Measurements from ENCODE around the gene HACE1. TPM values are rescaled to one million over a fixed set of nuclear protein-coding genes. Genes with fewer than 3 reads are reported as not detected.
"Not testable (repeated sequence)": the region's sequence is repeated elsewhere in the genome, so short reads cannot be mapped to it uniquely, and the experiment has no call there.

HACE1 gene
- total and polyA plus RNA-seq, 3 donors from 2014 or later, result 33.2 to 44.8 (median 37.4) TPM

GRCh38 chr6:104768906-104769305, 90.8 kb downstream of the HACE1 start:
- Histone ChIP-seq H3K36me3 (ENCODE audit: low read depth, missing control alignments) (no peaks in the 10 kb centered on the region), H3K27me3 (no peaks in the 10 kb centered on the region), H3K4me3 (no peak overlapping the region), H3K4me1 (no peaks in the 10 kb centered on the region), H3K9me3 (no peaks in the 10 kb centered on the region), H3K27ac (no peak overlapping the region)
- WGBS, 2 donors, result 84 to 89% methylated on average over 1 of the region's 1 CpG
- TF ChIP-seq CTCF (IDR thresholded peaks at IDR 0.05) (no peak), POLR2A (IDR thresholded peaks at IDR 0.05) (no peak)
- intact Hi-C loops (cut with DNase I; ENCODE audit: low total_unique reads), result no loop called here
- no peak for DNase-seq

DNA sequence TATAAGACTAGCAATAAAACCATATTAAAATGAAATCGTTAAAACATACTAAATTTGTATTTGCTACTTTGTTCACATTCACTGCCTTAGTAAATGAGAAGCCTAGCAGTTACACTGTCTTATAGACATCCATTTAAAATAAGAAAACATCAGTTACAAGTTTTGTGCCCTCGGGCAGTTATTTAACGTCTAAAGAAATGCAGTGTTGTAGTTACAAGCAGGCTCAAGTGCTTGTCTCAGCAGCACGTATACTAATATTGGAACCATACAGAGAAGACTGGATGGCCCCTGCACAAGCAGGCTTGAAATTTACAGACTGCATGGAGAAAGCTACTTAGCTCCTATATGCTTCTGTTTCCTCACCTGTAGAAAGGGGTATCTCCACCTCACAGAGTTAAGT, 93.1 kb downstream of the HACE1 start:
- WGBS, 2 donors, result 95 to 97% methylated on average over 4 of the region's 4 CpGs
- intact Hi-C loops (cut with DNase I; ENCODE audit: low total_unique reads), result no loop called here
- no peaks in the 10 kb centered on the region for H3K36me3 ChIP-seq (ENCODE audit: low read depth, missing control alignments)

DNA sequence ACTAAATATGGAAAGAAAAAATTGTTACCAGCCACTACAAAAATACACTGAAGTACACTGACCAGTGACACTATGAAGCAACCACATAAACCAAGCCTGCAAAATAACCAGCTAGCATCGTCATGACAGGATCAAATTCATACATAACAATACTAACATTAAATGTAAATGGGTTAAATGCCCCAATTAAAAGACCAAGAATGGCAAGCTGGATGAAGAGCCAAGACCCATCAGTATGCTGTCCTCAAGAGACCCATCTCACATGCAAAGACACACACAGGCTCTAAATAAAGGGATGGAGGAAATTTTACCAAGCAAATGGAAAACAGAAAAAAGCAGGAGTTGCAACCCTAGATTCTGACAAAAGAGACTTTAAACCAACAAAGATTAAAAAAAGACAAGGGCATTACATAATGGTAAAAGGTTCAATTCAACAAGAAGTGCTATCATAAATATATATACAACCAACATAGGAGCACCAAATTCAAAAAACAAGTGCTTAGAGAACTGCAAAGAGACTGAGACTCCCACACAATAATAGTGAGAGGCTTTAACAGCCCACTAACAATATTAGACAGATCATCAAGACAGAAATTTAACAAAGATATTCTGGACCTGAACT, 104.8 kb downstream of the HACE1 start:
- intact Hi-C loops (cut with DNase I; ENCODE audit: low total_unique reads), result no loop called here
- WGBS, 2 donors, result 96 to 97% methylated on average over 1 of the region's 1 CpG

More for the DNA sequence above, 93.1 kb downstream of the HACE1 start:
- Histone ChIP-seq H3K9me3 (no peaks in the 10 kb centered on the region), H3K4me1 (no peaks in the 10 kb centered on the region), H3K27me3 (no peaks in the 10 kb centered on the region), H3K27ac (no peak overlapping the region), H3K4me3 (no peak overlapping the region)
- no peak for DNase-seq
- TF ChIP-seq CTCF (IDR thresholded peaks at IDR 0.05) (no peak), POLR2A (IDR thresholded peaks at IDR 0.05) (no peak)

DNA sequence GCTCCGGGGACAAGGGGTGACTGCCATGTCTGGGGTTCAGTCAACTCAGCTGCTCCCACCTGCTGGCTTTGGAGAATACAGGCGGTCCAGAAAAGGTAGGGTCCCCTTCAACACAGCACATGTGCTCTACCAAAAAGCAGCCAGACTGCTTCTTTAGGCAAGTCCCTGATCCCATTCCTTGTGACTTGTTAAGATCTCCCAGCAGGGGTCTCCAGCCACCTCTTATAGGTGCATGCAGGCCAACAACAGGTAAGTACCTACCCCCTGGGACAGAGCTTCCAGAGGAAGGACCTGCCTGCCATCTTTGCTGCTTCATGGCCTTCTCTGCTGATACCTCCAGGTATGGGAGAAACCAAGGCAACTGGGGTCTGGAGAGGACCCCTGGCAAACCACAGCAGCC, 106.5 kb downstream of the HACE1 start:
- WGBS, 2 donors, result 93 to 100% methylated on average over 2 of the region's 2 CpGs
- Histone ChIP-seq H3K27ac (no peak overlapping the region), H3K27me3 (no peaks in the 10 kb centered on the region), H3K4me1 (no peaks in the 10 kb centered on the region), H3K4me3 (no peak overlapping the region), H3K9me3 (no peaks in the 10 kb centered on the region), H3K36me3 (ENCODE audit: low read depth, missing control alignments) (no peaks in the 10 kb centered on the region)
- DNase-seq, result no peak
- TF ChIP-seq POLR2A (IDR thresholded peaks at IDR 0.05) (no peak), CTCF (IDR thresholded peaks at IDR 0.05) (no peak)
- intact Hi-C loops (cut with DNase I; ENCODE audit: low total_unique reads), result no loop called here

More for the DNA sequence above, 104.8 kb downstream of the HACE1 start:
- H3K9me3 ChIP-seq, result no peaks in the 10 kb centered on the region
- H3K36me3 ChIP-seq (ENCODE audit: low read depth, missing control alignments), result no peaks in the 10 kb centered on the region
- DNase-seq, result no peak
- no peak overlapping the region for H3K4me3 ChIP-seq
- no peaks in the 10 kb centered on the region for H3K27me3 ChIP-seq
- no peak overlapping the region for H3K27ac ChIP-seq
- no peaks in the 10 kb centered on the region for H3K4me1 ChIP-seq
- TF ChIP-seq POLR2A (IDR thresholded peaks at IDR 0.05) (no peak), CTCF (IDR thresholded peaks at IDR 0.05) (no peak)

DNA sequence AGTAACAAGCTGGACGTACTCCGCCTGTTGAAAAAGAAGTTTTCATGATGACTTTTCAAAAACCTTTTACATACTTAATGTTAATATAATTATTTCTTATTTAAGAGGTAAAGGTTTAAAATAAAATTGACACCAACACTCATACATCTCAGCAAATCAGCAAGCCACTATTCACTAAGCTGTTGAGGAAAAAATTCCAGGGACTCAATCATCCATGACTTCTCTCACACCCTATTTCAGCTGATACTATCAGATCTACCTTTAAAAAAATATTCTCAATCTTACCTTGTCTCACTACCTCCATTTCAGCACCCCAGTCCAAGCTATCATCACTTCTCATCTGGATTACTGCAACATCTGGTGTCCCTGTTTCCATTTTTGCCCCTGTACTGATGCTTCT, 109.3 kb downstream of the HACE1 start:
- H3K27me3 ChIP-seq, result no peaks in the 10 kb centered on the region
- no peaks in the 10 kb centered on the region for H3K4me1 ChIP-seq
- H3K27ac ChIP-seq, result no peak overlapping the region
- no peak for TF ChIP-seq CTCF (IDR thresholded peaks at IDR 0.05)
- TF ChIP-seq POLR2A (IDR thresholded peaks at IDR 0.05), result no peak
- no peaks in the 10 kb centered on the region for H3K36me3 ChIP-seq (ENCODE audit: low read depth, missing control alignments)
- intact Hi-C loops (cut with DNase I; ENCODE audit: low total_unique reads), result no loop called here
- WGBS, 2 donors, result 88 to 94% methylated on average over 2 of the region's 2 CpGs
- no peak for DNase-seq
- H3K4me3 ChIP-seq, result no peak overlapping the region
- H3K9me3 ChIP-seq, result no peaks in the 10 kb centered on the region

- H3K4me3 ChIP-seq; H3K27ac ChIP-seq; intact Hi-C loops (cut with DNase I; ENCODE audit: low total_unique reads); H3K9me3 ChIP-seq; H3K27me3 ChIP-seq; H3K36me3 ChIP-seq (ENCODE audit: low read depth, missing control alignments); H3K4me1 ChIP-seq; DNase-seq: not testable (repeated sequence)
- WGBS, 2 donors, result 97 to 100% methylated on average over 3 of the region's 3 CpGs
Observed at GRCh38 chr6:104739124-104739523, 120.6 kb downstream of the HACE1 start.

DNA sequence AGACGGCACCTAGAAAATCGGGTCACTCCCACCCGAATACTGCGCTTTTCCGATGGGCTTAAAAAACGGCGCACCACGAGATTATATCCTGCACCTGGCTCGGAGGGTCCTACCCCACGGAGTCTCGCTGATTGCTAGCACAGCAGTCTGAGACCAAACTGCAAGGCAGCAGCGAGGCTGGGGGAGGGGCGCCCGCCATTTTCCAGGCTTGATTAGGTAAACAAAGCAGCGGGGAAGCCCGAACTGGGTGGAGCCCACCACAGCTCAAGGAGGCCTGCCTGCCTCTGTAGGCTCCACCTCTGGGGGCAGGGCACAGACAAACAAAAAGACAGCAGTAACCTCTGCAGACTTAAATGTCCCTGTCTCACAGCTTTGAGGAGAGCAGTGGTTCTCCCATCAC, 122.2 kb downstream of the HACE1 start:
- H3K9me3 ChIP-seq; H3K27me3 ChIP-seq; H3K4me1 ChIP-seq; H3K4me3 ChIP-seq; H3K36me3 ChIP-seq (ENCODE audit: low read depth, missing control alignments); intact Hi-C loops (cut with DNase I; ENCODE audit: low total_unique reads); DNase-seq; H3K27ac ChIP-seq: not testable (repeated sequence)
- 90% methylated on average over 9 to 16 of the region's 16 CpGs for WGBS, 2 donors

All from testis (tissue), 3 donors.